Adrenal gland (tissue), 5 donors: ENCODE data around the gene NYAP1.
"Not testable (repeated sequence)": the region's sequence is repeated elsewhere in the genome, so short reads cannot be mapped to it uniquely, and the experiment has no call there.

Experiments
- POLR2A ChIP-seq, 2 donors: fragments of 450-650 bp; IDR thresholded peaks; one replicate each; pipeline ENCODE4 v1.6.1; 2017; ENCODE audit warnings: antibody characterized with exemption in 2 of 2, mild to moderate bottlenecking in 2 of 2, moderate library complexity in 1 of 2
- TF ChIP-seq, protein P1 (sequence below), 6 experiments: fragments of 450-650 bp in 4 of 6; fragments of 200-600 bp in 2 of 6; sonication (generic) in 1 of 6; IDR thresholded peaks; 1 replicate in 5 of 6; 2 replicates in 1 of 6; pipeline versions ENCODE4 v1.5.1 to v1.8.0; 2016 to 2021; ENCODE audit warnings: antibody characterized with exemption in 6 of 6, mild to moderate bottlenecking in 2 of 6, moderate library complexity in 1 of 6
- donor health status: DM: no; HTN: no; CAD: no.

DNA sequence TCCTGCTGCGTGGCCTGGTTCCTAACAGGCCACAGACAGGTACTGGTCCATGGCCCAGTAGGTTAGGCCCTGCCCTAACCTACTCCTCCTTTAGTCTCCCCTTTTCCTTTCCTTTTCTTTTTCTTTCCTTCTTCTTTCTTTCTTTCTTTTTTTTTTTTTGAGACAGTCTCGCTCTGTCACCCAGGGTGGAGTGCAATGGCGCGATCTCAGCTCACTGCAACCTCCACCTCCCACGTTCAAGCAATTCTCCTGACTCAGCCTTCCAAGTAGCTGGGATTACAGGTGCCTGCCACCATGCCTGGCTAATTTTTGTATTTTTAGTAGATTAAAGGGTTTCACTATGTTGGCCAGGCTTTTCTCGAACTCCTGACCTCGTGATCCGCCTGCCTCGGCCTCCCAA lies 52.3 kb downstream of the NYAP1 start:
- TF ChIP-seq, protein P1, sequence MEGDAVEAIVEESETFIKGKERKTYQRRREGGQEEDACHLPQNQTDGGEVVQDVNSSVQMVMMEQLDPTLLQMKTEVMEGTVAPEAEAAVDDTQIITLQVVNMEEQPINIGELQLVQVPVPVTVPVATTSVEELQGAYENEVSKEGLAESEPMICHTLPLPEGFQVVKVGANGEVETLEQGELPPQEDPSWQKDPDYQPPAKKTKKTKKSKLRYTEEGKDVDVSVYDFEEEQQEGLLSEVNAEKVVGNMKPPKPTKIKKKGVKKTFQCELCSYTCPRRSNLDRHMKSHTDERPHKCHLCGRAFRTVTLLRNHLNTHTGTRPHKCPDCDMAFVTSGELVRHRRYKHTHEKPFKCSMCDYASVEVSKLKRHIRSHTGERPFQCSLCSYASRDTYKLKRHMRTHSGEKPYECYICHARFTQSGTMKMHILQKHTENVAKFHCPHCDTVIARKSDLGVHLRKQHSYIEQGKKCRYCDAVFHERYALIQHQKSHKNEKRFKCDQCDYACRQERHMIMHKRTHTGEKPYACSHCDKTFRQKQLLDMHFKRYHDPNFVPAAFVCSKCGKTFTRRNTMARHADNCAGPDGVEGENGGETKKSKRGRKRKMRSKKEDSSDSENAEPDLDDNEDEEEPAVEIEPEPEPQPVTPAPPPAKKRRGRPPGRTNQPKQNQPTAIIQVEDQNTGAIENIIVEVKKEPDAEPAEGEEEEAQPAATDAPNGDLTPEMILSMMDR (IDR thresholded peaks at IDR 0.05) = not testable (repeated sequence)
- TF ChIP-seq POLR2A (IDR thresholded peaks at IDR 0.05) = not testable (repeated sequence)
